Measurements from ENCODE around the gene TRIM66.

TRIM66 gene

GRCh38 chr11:8621147-8621546, 61.3 kb downstream of the TRIM66 start:
- H3K4me3 ChIP-seq (ENCODE audit: control insufficient read depth, low read depth, low read length), result no peak overlapping the region
- no peak for DNase-seq (ENCODE audit: low read depth)
- no peak for TF ChIP-seq CTCF (conservative IDR thresholded peaks at IDR 0.05; ENCODE audit: control insufficient read depth, insufficient read depth, low read depth, low read length)

DNA sequence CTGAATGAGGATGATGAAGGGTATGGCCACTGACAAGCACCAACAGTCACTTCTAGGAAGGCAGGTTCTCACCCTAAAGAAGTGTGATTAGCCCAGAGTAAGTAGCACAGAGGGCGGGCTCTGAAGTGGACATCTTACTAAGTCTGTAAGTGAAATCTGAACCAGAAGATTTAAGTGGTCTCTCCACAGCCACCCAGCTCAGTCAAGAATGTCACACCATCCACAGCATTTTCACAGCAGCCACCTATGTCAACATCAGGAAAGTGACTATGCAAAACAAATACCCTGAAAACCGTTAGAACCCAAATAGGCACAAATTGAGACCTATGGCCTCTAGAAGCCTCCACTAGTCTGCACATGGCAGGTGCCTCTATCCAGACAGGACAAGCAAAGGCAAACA, 65.4 kb downstream of the TRIM66 start:
- no peak for TF ChIP-seq CTCF (conservative IDR thresholded peaks at IDR 0.05; ENCODE audit: control insufficient read depth, insufficient read depth, low read depth, low read length)
- DNase-seq (ENCODE audit: low read depth), result no peak
- no peak overlapping the region for H3K4me3 ChIP-seq (ENCODE audit: control insufficient read depth, low read depth, low read length)

- DNase-seq (ENCODE audit: low read depth), result no peak
- TF ChIP-seq CTCF (conservative IDR thresholded peaks at IDR 0.05; ENCODE audit: control insufficient read depth, insufficient read depth, low read depth, low read length), result no peak
- no peak overlapping the region for H3K4me3 ChIP-seq (ENCODE audit: control insufficient read depth, low read depth, low read length)
These were observed 67.0 kb downstream of the TRIM66 start for GRCh38 chr11:8615291-8616032.

- TF ChIP-seq CTCF (conservative IDR thresholded peaks at IDR 0.05; ENCODE audit: control insufficient read depth, insufficient read depth, low read depth, low read length), result no peak
- H3K4me3 ChIP-seq (ENCODE audit: control insufficient read depth, low read depth, low read length), result no peak overlapping the region
- DNase-seq (ENCODE audit: low read depth), result no peak
These were observed 68.0 kb downstream of the TRIM66 start for GRCh38 chr11:8614497-8614896.

- no peak for TF ChIP-seq CTCF (conservative IDR thresholded peaks at IDR 0.05; ENCODE audit: control insufficient read depth, insufficient read depth, low read depth, low read length)
- H3K4me3 ChIP-seq (ENCODE audit: control insufficient read depth, low read depth, low read length), result no peak overlapping the region
- DNase-seq (ENCODE audit: low read depth), result no peak
These were observed 69.4 kb downstream of the TRIM66 start for GRCh38 chr11:8613036-8613435.

DNA sequence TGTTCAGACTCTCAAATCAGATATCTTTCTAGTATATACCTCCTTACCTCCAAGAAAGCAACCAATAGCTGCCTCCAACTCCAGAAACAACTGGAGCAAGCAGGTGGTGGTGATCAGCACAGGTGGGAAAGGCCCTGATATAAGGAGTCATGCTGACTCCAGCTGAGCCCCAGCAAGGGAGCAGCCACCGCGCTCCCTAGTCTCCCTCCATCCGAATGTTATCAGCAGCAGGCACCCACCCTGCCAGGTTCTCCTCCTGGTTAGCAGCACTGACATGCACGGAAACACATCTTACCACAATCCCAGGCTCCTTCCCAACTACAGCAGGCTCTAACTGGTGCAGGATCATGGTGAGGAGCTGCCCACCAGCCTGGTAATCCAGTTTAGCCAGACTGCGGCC, 69.9 kb downstream of the TRIM66 start:
- no peak for DNase-seq (ENCODE audit: low read depth)
- TF ChIP-seq CTCF (conservative IDR thresholded peaks at IDR 0.05; ENCODE audit: control insufficient read depth, insufficient read depth, low read depth, low read length), result no peak
- H3K4me3 ChIP-seq (ENCODE audit: control insufficient read depth, low read depth, low read length), result no peak overlapping the region

All from fibroblast of mammary gland (primary cell).